ENCODE results near the gene CXCL10. TPM values are rescaled to one million over a fixed set of nuclear protein-coding genes. Genes with fewer than 3 reads are reported as not detected.
"Not testable (repeated sequence)": the region's sequence is repeated elsewhere in the genome, so short reads cannot be mapped to it uniquely, and the experiment has no call there.

Gene CXCL10
- total RNA-seq, 1 experiment from 2014 or later = not detected

DNA sequence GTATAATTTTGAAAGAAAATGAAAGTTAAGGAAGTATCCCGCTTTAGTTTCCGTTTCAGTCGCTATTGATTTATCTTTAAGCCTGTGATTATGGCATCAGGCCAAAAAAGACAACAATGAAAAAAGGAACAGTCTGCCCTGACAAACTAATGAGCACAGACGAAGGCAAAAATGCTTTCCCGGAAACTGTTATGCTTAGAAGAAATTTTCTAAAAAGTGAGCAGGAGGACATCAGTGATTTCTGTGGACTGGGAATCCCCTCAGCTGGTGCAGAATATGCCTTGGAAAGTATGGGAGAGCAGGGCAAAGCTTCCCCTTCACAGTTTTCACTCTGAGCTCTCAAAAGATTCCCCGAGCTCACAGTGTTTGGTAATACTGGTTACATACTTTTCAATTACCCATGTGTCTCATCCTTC, 5.1 kb upstream of the CXCL10 start:
- no peak for DNase-seq (ENCODE audit: low read depth)

GRCh38 chr4:76024065-76024464, 768 bp upstream of the CXCL10 start:
- DNase-seq (ENCODE audit: low read depth) = no peak

DNA sequence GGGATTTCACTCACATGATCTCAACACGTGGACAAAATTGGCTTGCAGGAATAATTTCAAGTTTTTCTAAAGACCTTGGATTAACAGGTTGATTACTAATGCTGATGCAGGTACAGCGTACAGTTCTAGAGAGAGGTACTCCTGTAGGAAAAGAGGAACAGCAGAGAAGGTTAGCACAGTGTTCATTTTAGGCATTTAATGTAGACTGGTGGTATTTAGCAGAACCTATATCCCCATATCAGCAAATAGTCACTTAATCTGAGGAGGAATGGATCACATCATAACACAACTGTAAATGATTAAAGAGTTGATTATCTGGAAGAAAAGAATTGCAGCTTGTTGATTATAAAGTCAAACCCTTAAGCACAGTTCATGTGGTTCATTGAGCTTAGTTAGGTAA, 620 bp downstream of the CXCL10 start:
- DNase-seq (ENCODE audit: low read depth) = no peak

DNA sequence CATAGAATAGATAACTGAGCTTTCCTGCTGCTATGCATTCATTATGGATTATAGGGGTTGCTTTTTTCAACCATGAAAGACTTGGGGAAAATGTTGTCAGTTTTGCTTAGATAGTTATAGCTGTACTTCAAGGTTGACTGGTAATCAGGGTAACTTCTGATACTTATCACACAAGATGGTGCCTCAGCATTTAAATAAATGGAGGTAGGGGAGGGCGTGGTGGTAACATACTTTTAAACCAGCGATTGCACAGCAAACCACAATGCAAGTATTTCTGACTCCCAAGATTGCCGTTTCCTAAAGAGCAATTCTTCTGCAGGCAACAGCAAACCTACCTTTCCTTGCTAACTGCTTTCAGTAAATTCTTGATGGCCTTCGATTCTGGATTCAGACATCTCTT, 1.3 kb downstream of the CXCL10 start:
- DNase-seq (ENCODE audit: low read depth) = no peak

DNA sequence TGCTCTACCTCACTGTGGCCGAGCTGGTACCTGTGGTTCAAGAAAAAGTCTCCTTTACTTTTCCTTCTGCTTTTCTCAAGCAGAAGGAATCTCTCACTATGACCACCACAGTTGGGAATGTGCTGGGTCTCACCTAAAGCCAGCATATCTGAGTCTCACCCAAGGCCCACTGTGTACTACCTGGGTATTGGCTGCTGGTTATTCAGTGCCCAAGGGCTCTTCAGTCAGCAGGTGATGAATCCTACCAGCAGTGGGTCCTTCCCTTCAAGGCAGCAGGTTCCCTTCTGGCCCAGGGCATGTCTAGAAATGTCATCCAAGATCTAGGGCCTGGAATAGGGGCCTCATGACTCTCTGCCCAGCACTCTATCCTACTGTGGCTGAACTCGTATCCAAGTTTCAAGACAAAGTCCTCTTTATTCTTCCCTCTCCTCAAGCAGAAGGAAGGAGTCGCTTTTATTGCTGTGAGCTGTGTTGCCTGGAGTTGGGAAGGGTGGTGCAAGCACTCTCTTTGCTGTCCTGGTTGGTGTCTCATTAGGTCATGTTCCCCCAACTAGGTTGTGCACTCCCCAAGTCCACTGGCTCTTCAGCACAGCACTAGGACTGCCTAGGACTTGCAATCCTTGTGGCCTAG, 6.1 kb downstream of the CXCL10 start:
- no peak for DNase-seq (ENCODE audit: low read depth)

DNA sequence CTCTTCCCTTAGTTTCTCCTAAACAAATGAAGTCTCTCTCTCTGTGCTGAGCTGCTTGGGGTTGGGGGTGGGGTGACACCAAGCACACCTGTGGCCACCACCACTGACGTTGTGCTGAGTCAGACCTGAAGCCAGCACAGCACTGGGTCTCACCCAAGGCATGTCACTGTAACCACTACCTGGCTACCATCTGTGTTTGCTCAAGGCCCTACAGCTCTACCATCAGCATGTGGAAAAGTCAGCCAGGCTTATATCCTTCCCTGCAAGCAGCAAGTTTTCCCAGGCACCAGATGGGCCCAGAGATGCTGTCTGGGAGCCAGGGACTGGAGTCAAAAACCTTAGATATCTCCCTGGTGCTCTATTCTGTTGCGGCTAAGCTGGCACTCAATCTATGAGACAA, 6.9 kb downstream of the CXCL10 start:
- DNase-seq (ENCODE audit: low read depth) = no peak

DNA sequence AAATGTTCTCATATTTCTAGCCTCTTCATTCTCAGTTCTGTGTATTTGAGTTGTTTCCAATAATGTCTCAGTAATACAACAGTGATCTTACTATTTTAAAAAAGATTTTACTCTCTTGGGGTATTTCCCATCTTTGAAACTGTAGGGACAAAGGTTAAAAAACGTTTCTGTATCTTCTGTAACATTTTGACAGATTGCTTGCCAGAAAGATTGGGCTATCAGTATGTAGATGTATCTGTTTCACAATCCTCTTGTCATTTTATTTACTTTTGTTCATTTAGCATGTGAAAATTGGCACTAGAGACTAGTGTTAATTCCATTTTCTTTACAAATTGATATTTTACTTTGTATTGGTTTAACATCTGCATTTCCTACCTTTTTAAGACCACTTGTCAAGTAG, 9.8 kb downstream of the CXCL10 start:
- DNase-seq (ENCODE audit: low read depth) = no peak

- DNase-seq (ENCODE audit: low read depth) = no peak
These were observed 10.9 kb downstream of the CXCL10 start for GRCh38 chr4:76012388-76012801.

GRCh38 chr4:76011700-76012387, 11.5 kb downstream of the CXCL10 start:
- DNase-seq (ENCODE audit: low read depth) = peak; percentile 43

- no peak for DNase-seq (ENCODE audit: low read depth)
These were observed 12.2 kb downstream of the CXCL10 start for GRCh38 chr4:76011018-76011670.

DNA sequence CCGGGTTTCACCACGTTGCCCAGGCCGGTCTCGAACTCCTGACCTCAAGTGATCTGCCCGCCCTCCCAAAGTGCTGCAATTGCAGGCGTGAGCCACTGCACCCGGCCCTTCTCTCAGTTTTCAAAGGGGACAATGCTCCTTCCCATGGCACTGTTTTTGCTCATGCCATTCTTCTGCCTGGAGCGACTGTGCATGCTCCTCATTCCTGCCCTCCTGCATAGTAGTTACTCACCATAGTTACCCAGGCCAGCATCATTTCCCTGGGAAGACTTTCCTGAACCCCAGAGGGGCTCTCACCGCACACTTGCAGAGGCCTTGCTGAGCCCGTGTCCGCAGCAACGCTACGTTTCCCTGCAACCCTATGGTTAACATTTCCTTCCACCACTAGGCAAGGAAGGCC, 12.7 kb downstream of the CXCL10 start:
- DNase-seq (ENCODE audit: low read depth) = no peak

DNA sequence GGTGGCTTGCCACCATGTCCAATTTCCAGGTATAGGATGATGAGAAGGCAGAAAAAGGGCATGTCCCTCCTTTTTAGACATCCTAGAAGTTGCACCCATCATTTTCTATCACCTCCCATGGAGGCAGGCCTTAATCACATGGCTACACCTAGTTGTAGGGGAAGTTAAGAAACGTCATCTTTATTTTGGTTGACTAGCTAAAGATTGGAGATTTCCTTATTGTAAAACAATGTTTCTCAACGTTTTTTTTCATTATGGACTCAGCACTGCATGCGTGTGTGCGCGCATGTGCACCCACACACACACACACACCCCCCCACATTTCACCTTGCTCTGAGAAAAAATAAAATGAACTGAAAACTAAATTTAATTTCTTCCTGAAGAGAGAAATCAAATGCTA, 14.0 kb downstream of the CXCL10 start:
- no peak for DNase-seq (ENCODE audit: low read depth)

DNA sequence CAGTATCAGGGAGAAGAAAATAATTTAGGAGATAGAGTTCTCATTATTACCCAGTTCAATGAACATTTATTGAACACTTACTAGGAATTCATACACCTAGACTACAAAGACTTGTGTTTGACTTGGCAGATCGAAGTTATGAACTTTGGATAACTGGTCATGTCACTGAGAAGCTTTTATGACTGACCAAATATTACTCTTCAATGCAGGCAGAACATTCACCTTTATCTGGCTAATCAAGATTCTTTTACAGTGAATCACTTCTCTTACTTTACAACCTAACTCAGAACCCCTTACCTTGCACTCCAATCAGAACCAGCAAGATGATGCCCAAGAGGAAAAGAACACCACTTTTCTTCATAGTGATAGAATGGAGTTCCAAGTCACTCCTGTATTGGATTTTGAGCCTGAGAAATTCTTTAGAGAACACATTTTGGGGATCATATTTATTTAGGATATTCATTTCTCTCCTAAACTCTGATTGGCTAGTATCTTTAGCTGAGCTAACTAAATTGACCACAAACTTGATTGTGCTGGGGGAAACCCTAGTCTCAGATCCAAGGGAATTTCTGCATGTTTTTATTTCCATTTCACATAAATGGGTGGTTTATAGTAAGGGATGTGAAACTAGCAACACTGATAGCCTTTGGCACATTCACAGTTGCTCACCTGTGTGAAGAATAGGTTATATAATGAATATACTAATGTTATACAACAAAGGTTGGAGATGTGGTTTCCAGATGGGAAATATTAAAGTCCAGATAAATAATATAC, 16.0 kb downstream of the CXCL10 start, which contains the start of gene CXCL9:
Gene CXCL9, minus strand, starts transcription at position 421 of the 774 bp plus-strand sequence. Its CDS starts 60 bp downstream, at position 361.
- no peak for DNase-seq (ENCODE audit: low read depth)

- no peak for DNase-seq (ENCODE audit: low read depth)
These were observed 19.7 kb downstream of the CXCL10 start for GRCh38 chr4:76003620-76004019.

DNA sequence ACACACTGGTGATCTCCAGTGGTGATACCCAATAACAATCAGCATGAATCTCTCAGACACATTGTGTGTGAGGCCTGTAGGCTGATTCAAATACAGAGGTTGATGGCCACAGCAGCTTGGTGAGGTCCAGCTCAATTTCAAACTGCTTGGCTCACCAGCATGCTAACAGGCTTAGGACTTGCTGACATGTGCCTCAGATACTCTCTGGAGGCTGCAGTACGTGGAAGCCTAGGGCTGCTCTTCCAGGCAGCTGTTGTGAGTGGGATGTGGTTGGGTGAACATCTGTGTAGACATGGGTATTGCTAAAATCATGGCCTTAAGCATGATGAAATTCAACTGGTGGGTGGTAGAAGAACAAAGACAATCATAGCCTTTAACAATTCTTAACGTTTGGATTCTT, 20.3 kb downstream of the CXCL10 start:
- peak; percentile 25 for DNase-seq (ENCODE audit: low read depth)

DNA sequence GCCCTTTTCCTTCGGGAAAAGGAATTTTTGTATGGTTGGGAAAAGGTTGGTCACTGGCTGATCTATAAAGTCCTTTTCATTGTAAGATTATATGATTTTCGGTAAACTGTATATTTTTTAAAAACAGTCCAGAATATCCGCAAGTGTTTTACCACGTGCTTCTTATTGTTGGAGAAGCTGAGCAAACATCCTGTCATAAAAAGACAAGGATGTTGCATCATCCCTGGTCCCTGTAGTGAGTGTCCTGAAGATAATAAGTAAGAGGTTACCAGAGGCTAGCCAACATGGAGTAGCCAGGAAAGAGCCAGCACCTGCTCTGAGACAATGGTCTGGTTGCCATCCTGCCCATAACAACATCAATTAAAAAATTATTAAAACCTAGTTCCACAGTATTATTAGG, 21.1 kb downstream of the CXCL10 start:
- no peak for DNase-seq (ENCODE audit: low read depth)

DNA sequence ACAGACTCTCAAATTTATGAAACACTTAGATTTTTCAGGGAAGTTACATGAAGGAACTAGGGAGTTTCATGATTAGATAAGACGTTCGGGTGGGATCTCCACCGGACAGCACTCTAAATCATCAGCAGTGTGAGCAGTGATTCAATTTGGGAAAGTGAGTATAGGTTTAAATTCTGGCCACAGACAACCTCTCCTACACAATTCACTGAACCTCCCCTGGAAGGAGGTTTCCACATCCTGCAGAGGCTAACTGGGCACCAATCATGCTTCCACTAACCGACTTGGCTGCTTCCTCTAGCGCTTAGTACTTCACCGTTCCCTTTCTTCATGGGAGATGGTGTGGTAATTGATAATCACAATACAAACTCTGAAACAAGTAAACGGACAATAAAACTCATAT, 21.6 kb downstream of the CXCL10 start:
- DNase-seq (ENCODE audit: low read depth) = no peak

GRCh38 chr4:76000279-76000678, 23.0 kb downstream of the CXCL10 start:
- DNase-seq (ENCODE audit: low read depth) = no peak

GRCh38 chr4:75998525-75999147, 24.7 kb downstream of the CXCL10 start:
- DNase-seq (ENCODE audit: low read depth) = not testable (repeated sequence)

GRCh38 chr4:75997946-75998345, 25.4 kb downstream of the CXCL10 start:
- DNase-seq (ENCODE audit: low read depth) = no peak

DNA sequence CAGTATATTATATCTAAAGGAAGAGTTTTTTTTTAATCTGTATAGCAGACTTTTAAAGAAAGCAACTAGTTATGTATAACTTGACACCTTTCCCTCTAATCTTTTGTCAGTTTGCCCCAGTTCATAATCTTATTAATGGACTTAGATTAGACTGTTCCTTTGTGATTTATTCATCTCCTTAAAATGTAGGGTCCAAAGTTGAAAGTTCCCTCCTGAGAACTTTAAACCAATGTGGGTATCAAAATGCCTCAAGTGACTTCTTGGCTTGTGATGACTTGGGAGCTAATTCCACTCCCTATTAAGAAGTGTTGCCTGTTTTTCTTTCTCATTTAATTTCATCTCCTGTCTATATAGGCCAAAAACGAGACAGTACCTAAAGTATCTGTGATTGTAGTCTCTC, 26.2 kb downstream of the CXCL10 start:
- DNase-seq (ENCODE audit: low read depth) = no peak

- DNase-seq (ENCODE audit: low read depth) = peak; percentile 50
These were observed 27.6 kb downstream of the CXCL10 start for GRCh38 chr4:75995727-75996126.

All from LHCN-M2 (cell line).